Naive thymus-derived CD4-positive, alpha-beta T cell (primary cell): ENCODE measurements around the gene UBQLN4. TPM values are rescaled to one million over a fixed set of nuclear protein-coding genes. Genes with fewer than 3 reads are reported as not detected.
A peak's percentile ranks its signal among the peaks of the same experiment; 100 is the strongest.

Experiments used
- ATAC-seq: fragments of 150-1000 bp; cut with Tn5 transposase; 2 replicates; pipeline ENCODE4 v1.10.0; 2021; ENCODE audit warnings: mild to moderate bottlenecking, moderate library complexity
- CTCF ChIA-PET: fragments of 350-600 bp; sonication (Branson Sonifier 250); formaldehyde crosslinking; loops from one replicate; lab custom pipeline; 2021; ENCODE audit warnings: antibody characterized with exemption; lab: Charles Lee
- POLR2A ChIA-PET: fragments of 350-600 bp; sonication (Branson Sonifier 250); formaldehyde crosslinking; loops from one replicate; lab custom pipeline; 2021; ENCODE audit warnings: antibody characterized with exemption, inconsistent platforms; lab: Charles Lee
- DNase-seq, 9 donors: peaks; one replicate each; pipeline versions ENCODE4 v3.0.0 to v3.0.0-alpha.2; 2020 to 2022; ENCODE audit warnings: mixed read lengths in 1 of 9
- H3K27ac ChIP-seq: one replicate; pipeline ENCODE4 v1.7.0; 2013; ENCODE audit warnings: mild to moderate bottlenecking, low read depth, low read length, moderate library complexity
- H3K27me3 ChIP-seq, 2 donors: one replicate each; pipeline ENCODE4 v1.7.0; 2013; ENCODE audit warnings: low read length in 2 of 2, mild to moderate bottlenecking in 2 of 2, moderate library complexity in 2 of 2; ENCODE audit not compliant: control insufficient read depth in 2 of 2, insufficient read depth in 2 of 2
- H3K36me3 ChIP-seq, 3 experiments: 1 replicate in 2 of 3; 2 replicates in 1 of 3; pipeline ENCODE4 v1.7.0; 2013; ENCODE audit warnings: low read length in 3 of 3, mild to moderate bottlenecking in 3 of 3, moderate library complexity in 1 of 3; ENCODE audit not compliant: insufficient read depth in 3 of 3, control insufficient read depth in 2 of 3
- H3K4me1 ChIP-seq, 2 donors: one replicate each; pipeline ENCODE4 v1.7.0; 2013; ENCODE audit warnings: low read length in 2 of 2, mild to moderate bottlenecking in 2 of 2, moderate library complexity in 1 of 2; ENCODE audit not compliant: control insufficient read depth in 2 of 2, insufficient read depth in 2 of 2
- H3K4me3 ChIP-seq: 2 replicates; pipeline ENCODE4 v1.7.0; 2013; ENCODE audit warnings: mild to moderate bottlenecking, low read length
- H3K9me3 ChIP-seq, 3 experiments: 1 replicate in 2 of 3; 2 replicates in 1 of 3; pipeline ENCODE4 v1.7.0; 2013; ENCODE audit warnings: low read length in 3 of 3; ENCODE audit not compliant: control insufficient read depth in 2 of 3
- H3K27ac Mint-ChIP-seq, 9 donors: one replicate each; pipeline ENCODE4 v1.8.0; 2020 to 2022; ENCODE audit warnings: mixed read lengths in 9 of 9, mild to moderate bottlenecking in 8 of 9, moderate library complexity in 5 of 9, inconsistent platforms in 2 of 9
- H3K27me3 Mint-ChIP-seq, 5 donors: one replicate each; pipeline ENCODE4 v1.8.0; 2021 to 2022; ENCODE audit warnings: mixed read lengths in 5 of 5, mild to moderate bottlenecking in 1 of 5
- H3K36me3 Mint-ChIP-seq, 5 donors: one replicate each; pipeline ENCODE4 v1.8.0; 2020 to 2022; ENCODE audit warnings: mixed read lengths in 5 of 5, mild to moderate bottlenecking in 3 of 5, inconsistent platforms in 1 of 5
- H3K4me1 Mint-ChIP-seq, 7 donors: one replicate each; pipeline ENCODE4 v1.8.0; 2020 to 2022; ENCODE audit warnings: mixed read lengths in 7 of 7, mild to moderate bottlenecking in 3 of 7, inconsistent platforms in 1 of 7
- H3K4me3 Mint-ChIP-seq, 10 donors: one replicate each; pipeline ENCODE4 v1.8.0; 2020 to 2022; ENCODE audit warnings: mild to moderate bottlenecking in 10 of 10, mixed read lengths in 10 of 10, moderate library complexity in 6 of 10, inconsistent platforms in 2 of 10
- H3K9me3 Mint-ChIP-seq, 11 donors: one replicate each; pipeline ENCODE4 v1.8.0; 2020 to 2022; ENCODE audit warnings: mixed read lengths in 11 of 11, mild to moderate bottlenecking in 4 of 11, inconsistent platforms in 1 of 11, moderate library complexity in 1 of 11
- intact Hi-C, 2 donors: fragments of 100-400 bp; cut with micrococcal nuclease; formaldehyde crosslinking; loops; one replicate each; pipeline ENCODE4 v1.15.1; 2023
- polyA plus RNA-seq, 2 donors: library from polyadenylated mRNA; unstranded; fragments of 300-500 nt; fragmentation: Illumina TruSeq; gene quantifications; one replicate each; pipeline ENCODE4 v1.2.3, GENCODE V29; 2021
- total RNA-seq, 6 experiments: library from RNA in 5 of 6; stranded (reverse) in 5 of 6; gene quantifications; 1 replicate in 5 of 6; 2 replicates in 1 of 6; pipeline ENCODE4 v1.2.3 and lab custom pipeline; 2021 to 2026

The UBQLN4 gene
- total and polyA plus RNA-seq, 7 experiments from 2014 or later = 6.7 to 37.6 (median 18.6) TPM

DNA sequence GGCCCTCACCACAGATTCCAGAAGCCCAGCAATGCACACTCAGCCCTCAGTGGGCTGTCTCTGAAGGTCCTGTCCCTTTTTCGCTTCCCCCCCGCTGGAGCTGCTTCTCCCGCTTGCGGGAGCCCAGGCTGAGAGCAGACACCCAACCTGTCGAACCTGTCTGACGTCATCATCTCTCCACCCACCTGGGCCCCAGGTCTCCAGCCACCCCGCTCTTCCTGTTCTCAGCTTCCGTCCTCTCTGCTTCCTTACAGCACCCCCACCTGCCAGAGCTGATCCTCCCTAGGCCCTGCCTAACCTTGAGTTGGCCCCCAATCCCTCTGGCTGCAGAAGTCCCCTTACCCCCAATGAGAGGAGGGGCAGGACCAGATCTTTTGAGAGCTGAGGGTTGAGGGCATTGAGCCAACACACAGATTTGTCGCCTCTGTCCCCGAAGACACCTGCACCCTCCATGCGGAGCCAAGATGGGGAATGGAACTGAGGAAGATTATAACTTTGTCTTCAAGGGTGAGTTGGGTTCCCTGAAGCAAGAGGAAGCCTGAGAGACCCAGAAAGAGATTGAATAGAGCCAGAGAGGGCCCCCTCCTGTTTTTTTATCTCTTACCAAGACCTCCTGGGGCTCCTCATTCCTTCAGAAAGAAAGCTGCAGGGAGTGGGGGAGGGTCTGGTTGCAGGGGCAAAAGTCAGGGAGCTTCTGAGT lies 7.5 kb upstream of the UBQLN4 start, which contains the start of gene RAB25:
RAB25 (plus strand) TSS at position 224 of the 700 bp plus-strand sequence; CDS start at position 465, 241 bp downstream.
- ChIA-PET CTCF (no interaction called here), POLR2A (interaction anchor here (0.7 kb wide), 1 partner anchor 74 kb away, joined by 3 read pairs; no protein-coding TSS in a partner anchor)
- Mint-ChIP-seq H3K27me3 (no peaks in the 10 kb centered on the region), H3K9me3 (no peaks in the 10 kb centered on the region), H3K4me1 (peaks cover 2 to 18% (median 7%) of the 10 kb centered on the region in 7 donors), H3K4me3 (peak within 1 kb of the TSS in 4 of 10 donors; percentile 33 to 65 (median 44)), H3K27ac (peak within 1 kb of the TSS in 2 of 9 donors; percentile 59 to 71), H3K36me3 (peaks cover 0 to 9% (median 0%) of the 10 kb centered on the region in 5 donors)
- intact Hi-C loops = no loop called here
- Histone ChIP-seq H3K4me3 (no peak within 1 kb of the TSS), H3K27me3 (no peaks in the 10 kb centered on the region), H3K27ac (no peak within 1 kb of the TSS), H3K36me3 (peaks cover 0 to 14% (median 0%) of the 10 kb centered on the region in 3 experiments), H3K9me3 (no peaks in the 10 kb centered on the region), H3K4me1 (no peaks in the 10 kb centered on the region)
- no peak for ATAC-seq
- DNase-seq = no peak

DNA sequence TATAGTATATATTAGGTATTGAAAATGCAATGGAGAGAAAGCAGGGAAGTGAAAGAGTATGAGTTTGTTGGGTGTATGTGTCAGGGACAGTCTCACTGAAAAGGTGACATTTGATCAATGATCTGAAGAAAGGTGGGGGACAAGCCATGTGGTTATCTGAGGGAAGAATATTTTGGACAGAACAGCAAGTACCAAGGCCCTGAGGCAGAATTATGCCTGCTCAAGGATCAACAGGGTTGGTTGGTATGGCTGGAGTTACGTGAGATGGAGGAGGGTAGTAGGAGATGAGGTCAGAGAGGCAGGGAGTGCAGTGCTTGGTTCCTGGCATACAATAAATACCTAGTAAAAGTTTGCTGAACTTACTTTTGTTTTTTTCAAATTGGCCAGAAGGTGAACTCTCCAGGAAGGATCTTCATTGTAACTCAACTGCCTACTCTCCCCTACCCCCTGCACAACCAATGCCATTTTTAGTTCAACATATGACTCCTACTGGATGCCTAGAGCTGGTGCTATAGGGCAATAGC lies 2.8 kb upstream of the UBQLN4 start:
- Histone ChIP-seq H3K36me3 (peaks cover 0 to 14% (median 0%) of the 10 kb centered on the region in 3 experiments), H3K9me3 (no peaks in the 10 kb centered on the region), H3K27me3 (no peaks in the 10 kb centered on the region), H3K4me3 (no peak overlapping the region), H3K27ac (no peak overlapping the region), H3K4me1 (peaks cover 9 to 17% of the 10 kb centered on the region in 2 donors)
- H3K4me1 Mint-ChIP-seq = peaks cover 12 to 39% (median 33%) of the 10 kb centered on the region in 7 donors
- no peaks in the 10 kb centered on the region for H3K9me3 Mint-ChIP-seq
- ChIA-PET CTCF (no interaction called here), POLR2A (interaction anchor here (1.0 kb wide), 1 partner anchor 122 kb away, joined by 3 read pairs; the partner anchor contains the start of gene KHDC4)
- H3K27me3 Mint-ChIP-seq = no peaks in the 10 kb centered on the region
- peak overlapping the region in 5 of 9 donors; percentile 6 to 90 (median 17) for H3K27ac Mint-ChIP-seq
- peaks cover 0 to 9% (median 3%) of the 10 kb centered on the region in 5 donors for H3K36me3 Mint-ChIP-seq
- ATAC-seq (no peak), DNase-seq (no peak)
- intact Hi-C loops = loop anchor here (10.0 kb wide), 4 partner anchors 312 to 792 kb away; partner anchors contain the start of genes CLK2 (in 1 of the 2), DAP3 (in 1 of the 2), HCN3 (in 1 of the 2) and SCAMP3 (in 1 of the 2)
- peak overlapping the region in 5 of 10 donors; percentile 10 to 94 (median 48) for H3K4me3 Mint-ChIP-seq

DNA sequence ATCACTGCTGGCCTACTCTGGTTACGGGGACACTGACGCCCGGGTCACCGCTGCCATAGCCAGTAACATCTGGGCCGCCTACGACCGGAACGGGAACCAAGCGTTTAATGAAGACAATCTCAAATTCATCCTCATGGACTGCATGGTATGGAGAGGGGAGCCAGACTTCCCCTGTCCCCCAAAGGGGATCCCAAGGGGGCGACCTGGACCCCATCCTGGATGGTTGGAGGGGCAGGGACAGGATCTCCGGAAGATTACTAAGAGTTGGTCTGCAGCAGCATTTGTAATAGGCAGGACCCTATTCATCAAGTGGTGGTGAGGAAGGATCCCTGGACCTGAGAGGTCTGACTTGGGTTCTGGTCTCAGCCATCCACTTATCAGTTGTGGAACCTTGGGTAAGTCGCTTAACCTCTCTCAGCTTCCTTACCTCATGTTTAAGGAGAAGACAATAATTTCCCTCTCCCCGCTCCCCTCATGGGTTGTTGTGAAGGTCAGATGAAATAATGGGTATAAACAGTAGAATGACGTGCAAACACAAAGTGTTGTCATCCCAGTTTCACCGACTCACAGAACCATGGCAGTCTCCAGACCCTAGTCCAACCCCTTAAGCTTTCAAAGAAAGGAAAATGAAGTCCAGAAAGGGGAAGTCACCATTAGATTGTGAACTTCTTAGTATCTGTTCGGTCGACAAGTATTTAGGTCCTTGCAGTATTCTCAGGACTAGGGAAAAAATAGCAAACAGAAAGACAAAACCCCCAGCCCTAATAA lies 1.9 kb upstream of the UBQLN4 start:
- Histone ChIP-seq H3K9me3 (no peaks in the 10 kb centered on the region), H3K4me1 (peaks cover 9 to 17% of the 10 kb centered on the region in 2 donors), H3K27ac (peak overlapping the region; percentile 82), H3K36me3 (peaks cover 0 to 14% (median 0%) of the 10 kb centered on the region in 3 experiments), H3K4me3 (peak overlapping the region; percentile 78), H3K27me3 (no peaks in the 10 kb centered on the region)
- no peaks in the 10 kb centered on the region for H3K9me3 Mint-ChIP-seq
- H3K4me3 Mint-ChIP-seq = peak overlapping the region; percentile 86 to 100 (median 96)
- H3K36me3 Mint-ChIP-seq = peaks cover 0 to 9% (median 3%) of the 10 kb centered on the region in 5 donors
- DNase-seq = peak in 1 of 9 donors; percentile 7
- peaks cover 12 to 42% (median 35%) of the 10 kb centered on the region in 7 donors for H3K4me1 Mint-ChIP-seq
- ChIA-PET POLR2A (interaction anchor here (0.7 kb wide), 1 partner anchor 275 kb away, joined by 5 read pairs; no protein-coding TSS in a partner anchor), CTCF (no interaction called here)
- ATAC-seq = no peak
- peak overlapping the region in 8 of 9 donors; percentile 68 to 98 (median 91) for H3K27ac Mint-ChIP-seq
- H3K27me3 Mint-ChIP-seq = no peaks in the 10 kb centered on the region
- intact Hi-C loops = loop anchor here (2.0 to 10.0 kb wide), 7 partner anchors 77 to 883 kb away; partner anchors contain the start of genes ARHGEF2 (in 1 of the 2), CLK2 (in 1 of the 2), DAP3 (in 1 of the 2) and HCN3 (in 1 of the 2)

DNA sequence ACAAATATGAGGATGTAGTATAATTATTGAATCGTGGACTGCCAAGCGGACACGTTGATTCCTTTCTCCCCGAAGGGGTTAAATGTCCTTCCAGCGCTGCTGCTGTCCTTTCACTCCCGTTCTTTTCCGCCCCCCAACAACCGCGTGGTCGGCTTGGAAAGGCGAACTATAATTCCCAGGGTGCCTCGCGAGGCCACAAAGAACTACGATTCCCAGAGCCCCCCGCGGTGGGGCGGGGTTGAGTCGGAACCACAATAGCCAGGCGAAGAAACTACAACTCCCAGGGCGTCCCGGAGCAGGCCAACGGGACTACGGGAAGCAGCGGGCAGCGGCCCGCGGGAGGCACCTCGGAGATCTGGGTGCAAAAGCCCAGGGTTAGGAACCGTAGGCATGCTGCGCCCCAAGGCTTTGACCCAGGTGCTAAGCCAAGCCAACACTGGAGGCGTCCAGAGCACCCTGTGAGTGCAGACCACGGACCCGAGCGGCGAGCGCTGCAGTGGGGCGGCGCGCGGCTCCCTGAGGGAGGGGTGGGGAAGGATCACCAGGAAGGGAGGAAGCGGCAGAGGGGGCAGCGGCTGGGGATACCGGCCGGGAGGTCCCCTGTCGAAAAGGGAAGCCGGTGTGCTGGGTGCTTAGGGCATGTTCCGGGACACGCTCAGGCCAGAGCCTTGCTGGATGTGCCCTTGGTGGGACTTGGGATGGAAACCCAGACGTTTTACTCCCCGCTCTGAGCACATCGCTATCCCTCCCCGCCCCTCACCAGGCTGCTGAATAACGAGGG lies 1.1 kb upstream of the UBQLN4 start, which contains the start of gene LAMTOR2:
LAMTOR2 (plus strand) TSS at position 283 of the 781 bp plus-strand sequence; CDS start at position 391, 108 bp downstream.
- peaks cover 16 to 45% (median 35%) of the 10 kb centered on the region in 7 donors for H3K4me1 Mint-ChIP-seq
- H3K9me3 Mint-ChIP-seq = no peaks in the 10 kb centered on the region
- peaks cover 0 to 15% (median 3%) of the 10 kb centered on the region in 5 donors for H3K36me3 Mint-ChIP-seq
- Histone ChIP-seq H3K36me3 (peaks cover 0 to 14% (median 0%) of the 10 kb centered on the region in 3 experiments), H3K4me1 (peaks cover 9 to 17% of the 10 kb centered on the region in 2 donors), H3K4me3 (peak within 1 kb of the TSS; percentile 78), H3K9me3 (no peaks in the 10 kb centered on the region), H3K27ac (peak within 1 kb of the TSS; percentile 82), H3K27me3 (no peaks in the 10 kb centered on the region)
- ATAC-seq (peak; percentile 87), DNase-seq (peak; percentile 86 to 96 (median 93))
- H3K27ac Mint-ChIP-seq = peak within 1 kb of the TSS; percentile 85 to 98 (median 91)
- peak within 1 kb of the TSS; percentile 92 to 100 (median 96) for H3K4me3 Mint-ChIP-seq
- ChIA-PET CTCF (no interaction called here), POLR2A (interaction anchor here (1.0 kb wide), 1 partner anchor 139 kb away, joined by 3 read pairs; no protein-coding TSS in a partner anchor)
- H3K27me3 Mint-ChIP-seq = no peaks in the 10 kb centered on the region
- intact Hi-C loops = loop anchor here (1.0 to 10.0 kb wide), 24 partner anchors 28 to 967 kb away; partner anchors contain the start of genes CCT3 (in 2 of the 2), FDPS (in 2 of the 2), KHDC4 (in 2 of the 2) and RIT1 (in 2 of the 2)

DNA sequence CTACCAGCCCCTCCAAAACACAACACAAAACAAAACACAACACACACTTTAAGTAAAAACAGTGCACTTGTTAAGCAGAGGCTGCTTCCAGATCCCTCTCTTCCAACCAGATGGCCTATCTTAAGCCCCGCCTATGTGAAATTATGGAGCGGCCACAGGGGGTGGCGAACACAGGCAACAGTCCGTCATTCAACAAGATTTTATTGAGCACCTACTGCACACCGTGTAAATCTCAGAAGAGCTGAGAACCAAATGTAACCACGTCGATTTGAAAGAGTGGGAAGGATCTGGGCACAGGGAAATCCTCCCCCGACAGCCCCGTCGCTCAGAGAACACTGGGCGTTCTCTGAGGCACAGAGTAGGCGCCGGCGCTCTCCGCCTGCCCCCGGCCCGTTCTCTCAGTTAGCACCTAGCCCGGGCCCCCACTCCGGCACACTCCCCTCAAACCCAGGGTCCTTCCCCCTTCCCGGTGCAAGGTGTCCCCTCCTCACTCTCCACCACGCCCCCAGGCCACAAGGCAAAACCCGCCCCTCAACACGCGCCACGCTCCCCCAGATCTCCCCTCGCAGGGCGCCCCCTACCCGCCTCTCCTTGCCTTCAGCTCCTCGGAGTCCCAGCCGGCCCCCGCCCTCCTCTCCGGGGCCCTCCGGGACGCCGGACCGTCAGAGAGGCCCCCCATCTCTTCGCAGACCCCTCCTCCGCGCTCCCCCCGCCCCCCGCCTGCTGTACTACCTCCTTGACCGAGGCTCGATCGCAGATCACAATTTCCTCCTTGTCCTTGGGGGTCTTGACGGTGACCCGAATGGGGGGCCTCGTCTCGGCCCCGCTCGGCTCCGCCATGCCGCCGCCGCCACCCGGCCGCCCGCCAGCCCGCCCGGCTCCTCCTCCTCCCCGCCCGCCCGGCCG lies 483 bp downstream of the UBQLN4 start:
- peaks cover 20 to 47% (median 35%) of the 10 kb centered on the region in 7 donors for H3K4me1 Mint-ChIP-seq
- peaks cover 0 to under 1% (median 0%) of the 10 kb centered on the region in 11 donors for H3K9me3 Mint-ChIP-seq
- peaks cover 0 to 15% (median 0%) of the 10 kb centered on the region in 3 experiments for H3K36me3 ChIP-seq
- POLR2A ChIA-PET = interaction anchor here (0.5 to 1.7 kb wide), 7 partner anchors 33 to 230 kb away, joined by 3 to 11 read pairs (median 3); partner anchors contain the start of genes KHDC4, SMG5 and SSR2
- peak overlapping the region; percentile 89 to 95 (median 94) for H3K4me3 Mint-ChIP-seq
- CTCF ChIA-PET = interaction anchor here (0.7 to 1.1 kb wide), 4 partner anchors 10 to 149 kb away, joined by 3 to 5 read pairs (median 3); no protein-coding TSS in a partner anchor
- no peaks in the 10 kb centered on the region for H3K27me3 ChIP-seq
- H3K27ac ChIP-seq = peak overlapping the region; percentile 82
- H3K36me3 Mint-ChIP-seq = peaks cover 0 to 20% (median 8%) of the 10 kb centered on the region in 5 donors
- peak overlapping the region; percentile 54 for H3K4me3 ChIP-seq
- H3K9me3 ChIP-seq = no peaks in the 10 kb centered on the region
- intact Hi-C loops = loop anchor here (1.0 to 10.0 kb wide), 11 partner anchors 27 to 1832 kb away; partner anchors contain the start of genes ASH1L (in 1 of the 2), CCT3 (in 1 of the 2), CLK2 (in 1 of the 2) and DAP3 (in 1 of the 2)
- H3K27me3 Mint-ChIP-seq = no peaks in the 10 kb centered on the region
- ATAC-seq (peak; percentile 58), DNase-seq (peak; percentile 48 to 77 (median 63))
- H3K4me1 ChIP-seq = peaks cover 9 to 17% of the 10 kb centered on the region in 2 donors
- peak overlapping the region; percentile 56 to 93 (median 87) for H3K27ac Mint-ChIP-seq
